Measurements from ENCODE around the gene PRSS36. TPM values are rescaled to one million over a fixed set of nuclear protein-coding genes. Genes with fewer than 3 reads are reported as not detected.

Gene PRSS36
- total and polyA plus RNA-seq, 5 donors from 2014 or later, result 0.39 to 1.4 (median 1.2) TPM

GRCh38 chr16:31112711-31113110, 37.2 kb downstream of the PRSS36 start:
- Mint-ChIP-seq H3K27ac (no peak overlapping the region), H3K4me1 (peaks cover 4 to 30% (median 12%) of the 10 kb centered on the region in 4 donors), H3K4me3 (peak overlapping the region in 1 of 4 donors; percentile 12), H3K36me3 (peaks cover 5% of the 10 kb centered on the region), H3K9me3 (no peaks in the 10 kb centered on the region), H3K27me3 (no peaks in the 10 kb centered on the region)
- Histone ChIP-seq H3K4me3 (ENCODE audit: low read depth, low read length) (no peak overlapping the region), H3K9me3 (ENCODE audit: control insufficient read depth in 2 of 2, low read length in 2 of 2) (no peaks in the 10 kb centered on the region), H3K36me3 (ENCODE audit: control insufficient read depth, insufficient read depth, low read length) (peaks cover 9% of the 10 kb centered on the region), H3K27ac (ENCODE audit: insufficient read depth, low read length, poor library complexity, severe bottlenecking) (no peak overlapping the region), H3K4me1 (ENCODE audit: control insufficient read depth, insufficient read depth, low read length, poor library complexity, severe bottlenecking) (peaks cover 16% of the 10 kb centered on the region), H3K27me3 (ENCODE audit: control insufficient read depth, insufficient read depth, low read length) (no peaks in the 10 kb centered on the region)
- DNase-seq, result no peak
- ATAC-seq (ENCODE audit: low read depth in 2 of 2), result no peak

DNA sequence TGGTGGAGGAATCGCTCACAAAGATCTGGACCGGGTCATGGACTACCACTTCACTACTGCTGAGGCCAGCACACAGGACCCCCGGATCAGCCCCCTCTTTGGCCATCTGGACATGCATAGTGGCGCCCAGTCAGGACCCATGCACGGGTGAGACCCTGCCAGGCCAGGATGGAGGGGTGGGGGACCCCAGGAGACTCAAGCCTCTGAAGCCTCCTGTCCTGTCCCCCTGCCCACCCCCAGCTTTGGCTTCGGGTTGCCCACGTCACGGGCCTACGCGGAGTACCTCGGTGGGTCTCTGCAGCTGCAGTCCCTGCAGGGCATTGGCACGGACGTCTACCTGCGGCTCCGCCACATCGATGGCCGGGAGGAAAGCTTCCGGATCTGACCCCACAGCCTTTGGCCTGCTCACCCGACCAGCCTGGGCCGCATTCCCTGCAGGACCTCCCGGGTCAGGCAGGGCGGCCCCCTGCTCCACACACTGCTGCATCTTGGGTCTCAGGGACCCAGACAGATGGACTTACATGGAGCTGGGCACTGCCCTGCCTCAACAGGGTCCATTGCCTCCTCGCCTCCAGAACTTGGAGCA, 37.9 kb downstream of the PRSS36 start:
- Mint-ChIP-seq H3K4me3 (peak overlapping the region in 3 of 4 donors; percentile 7 to 87 (median 44)), H3K27ac (no peak overlapping the region), H3K4me1 (peaks cover 8 to 32% (median 13%) of the 10 kb centered on the region in 4 donors), H3K9me3 (no peaks in the 10 kb centered on the region), H3K27me3 (no peaks in the 10 kb centered on the region), H3K36me3 (peaks cover 5% of the 10 kb centered on the region)
- H3K4me3 ChIP-seq (ENCODE audit: low read depth, low read length), result no peak overlapping the region
- DNase-seq (no peak), ATAC-seq (ENCODE audit: low read depth in 2 of 2) (no peak)
- H3K27ac ChIP-seq (ENCODE audit: insufficient read depth, low read length, poor library complexity, severe bottlenecking), result no peak overlapping the region
- peaks cover 9% of the 10 kb centered on the region for H3K36me3 ChIP-seq (ENCODE audit: control insufficient read depth, insufficient read depth, low read length)
- H3K9me3 ChIP-seq (ENCODE audit: control insufficient read depth in 2 of 2, low read length in 2 of 2), result no peaks in the 10 kb centered on the region
- H3K4me1 ChIP-seq (ENCODE audit: control insufficient read depth, insufficient read depth, low read length, poor library complexity, severe bottlenecking), result peaks cover 16% of the 10 kb centered on the region
- H3K27me3 ChIP-seq (ENCODE audit: control insufficient read depth, insufficient read depth, low read length), result no peaks in the 10 kb centered on the region

GRCh38 chr16:31110106-31111034, 39.5 kb downstream of the PRSS36 start:
- ATAC-seq (ENCODE audit: low read depth in 2 of 2), result no peak
- Mint-ChIP-seq H3K36me3 (peaks cover 5% of the 10 kb centered on the region), H3K4me1 (peaks cover 8 to 32% (median 12%) of the 10 kb centered on the region in 4 donors), H3K4me3 (peak overlapping the region; percentile 61 to 87 (median 86)), H3K27ac (peak overlapping the region; percentile 31 to 48 (median 32)), H3K9me3 (peaks cover 0 to 1% (median 0%) of the 10 kb centered on the region in 7 donors), H3K27me3 (no peaks in the 10 kb centered on the region)
- H3K4me3 ChIP-seq (ENCODE audit: low read depth, low read length), result no peak overlapping the region
- peaks cover 18% of the 10 kb centered on the region for H3K4me1 ChIP-seq (ENCODE audit: control insufficient read depth, insufficient read depth, low read length, poor library complexity, severe bottlenecking)
- no peak overlapping the region for H3K27ac ChIP-seq (ENCODE audit: insufficient read depth, low read length, poor library complexity, severe bottlenecking)
- H3K36me3 ChIP-seq (ENCODE audit: control insufficient read depth, insufficient read depth, low read length), result peaks cover 9% of the 10 kb centered on the region
- H3K27me3 ChIP-seq (ENCODE audit: control insufficient read depth, insufficient read depth, low read length), result no peaks in the 10 kb centered on the region
- DNase-seq, result no peak
- H3K9me3 ChIP-seq (ENCODE audit: control insufficient read depth in 2 of 2, low read length in 2 of 2), result no peaks in the 10 kb centered on the region

DNA sequence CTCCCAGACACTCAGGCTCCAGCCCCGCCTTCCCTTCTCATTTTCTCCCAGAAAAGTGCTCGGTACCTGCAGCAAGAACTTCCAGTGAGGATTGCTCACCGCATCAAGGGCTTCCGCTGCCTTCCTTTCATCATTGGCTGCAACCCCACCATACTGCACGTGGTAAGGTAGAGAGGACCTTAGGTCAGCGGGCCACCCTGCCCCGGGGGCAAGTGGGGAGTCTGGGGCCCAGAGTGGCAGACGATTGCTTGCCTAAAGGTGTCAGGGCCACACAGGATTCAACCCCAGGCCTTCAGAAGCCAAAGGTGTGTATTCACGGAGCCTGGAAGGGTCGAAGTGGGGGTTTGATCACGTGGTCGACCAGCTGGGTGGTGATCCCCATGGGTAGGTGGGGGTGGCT, 40.2 kb downstream of the PRSS36 start:
- Histone ChIP-seq H3K36me3 (ENCODE audit: control insufficient read depth, insufficient read depth, low read length) (peaks cover 9% of the 10 kb centered on the region), H3K27me3 (ENCODE audit: control insufficient read depth, insufficient read depth, low read length) (no peaks in the 10 kb centered on the region), H3K4me1 (ENCODE audit: control insufficient read depth, insufficient read depth, low read length, poor library complexity, severe bottlenecking) (peaks cover 18% of the 10 kb centered on the region), H3K4me3 (ENCODE audit: low read depth, low read length) (no peak overlapping the region), H3K9me3 (ENCODE audit: control insufficient read depth in 2 of 2, low read length in 2 of 2) (no peaks in the 10 kb centered on the region), H3K27ac (ENCODE audit: insufficient read depth, low read length, poor library complexity, severe bottlenecking) (no peak overlapping the region)
- H3K9me3 Mint-ChIP-seq, result peaks cover 0 to 1% (median 0%) of the 10 kb centered on the region in 7 donors
- H3K27ac Mint-ChIP-seq, result peak overlapping the region in 2 of 3 donors; percentile 68 to 75
- H3K36me3 Mint-ChIP-seq, result peaks cover 5% of the 10 kb centered on the region
- H3K4me3 Mint-ChIP-seq, result peak overlapping the region; percentile 86 to 90 (median 87)
- no peak for ATAC-seq (ENCODE audit: low read depth in 2 of 2)
- H3K27me3 Mint-ChIP-seq, result no peaks in the 10 kb centered on the region
- no peak for DNase-seq
- H3K4me1 Mint-ChIP-seq, result peaks cover 8 to 32% (median 11%) of the 10 kb centered on the region in 4 donors

DNA sequence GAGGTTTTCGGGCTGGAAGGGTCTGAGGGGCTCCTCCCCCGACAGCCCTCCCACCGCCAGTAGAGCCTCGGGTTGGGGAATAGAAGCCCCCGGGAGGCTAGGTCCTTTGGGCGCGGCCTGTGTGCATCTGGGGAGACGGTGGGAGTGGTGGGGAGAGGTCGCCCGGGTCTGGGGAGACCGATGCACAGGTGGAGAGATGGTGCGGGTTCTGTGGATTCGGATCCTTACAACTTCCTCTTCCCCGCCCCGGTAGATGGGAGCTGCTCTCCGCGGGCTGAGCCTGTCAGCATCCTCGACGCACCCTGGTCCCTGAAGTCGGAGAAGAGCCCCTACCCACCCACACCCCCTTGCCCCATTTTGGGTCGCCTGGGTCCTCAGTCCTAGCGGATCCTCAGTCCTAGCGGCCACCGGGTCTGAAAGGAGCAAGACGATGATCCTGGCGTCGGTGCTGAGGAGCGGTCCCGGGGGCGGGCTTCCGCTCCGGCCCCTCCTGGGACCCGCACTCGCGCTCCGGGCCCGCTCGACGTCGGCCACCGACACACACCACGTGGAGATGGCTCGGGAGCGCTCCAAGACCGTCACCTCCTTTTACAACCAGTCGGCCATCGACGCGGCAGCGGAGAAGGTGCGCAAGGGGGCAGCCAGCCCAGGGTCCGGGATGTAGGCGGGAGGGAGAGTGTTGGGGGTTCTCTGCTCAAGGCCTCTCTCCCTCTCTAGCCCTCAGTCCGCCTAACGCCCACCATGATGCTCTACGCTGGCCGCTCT, 40.9 kb downstream of the PRSS36 start:
- Histone ChIP-seq H3K4me3 (ENCODE audit: low read depth, low read length) (no peak overlapping the region), H3K36me3 (ENCODE audit: control insufficient read depth, insufficient read depth, low read length) (peaks cover 9% of the 10 kb centered on the region), H3K9me3 (ENCODE audit: control insufficient read depth in 2 of 2, low read length in 2 of 2) (no peaks in the 10 kb centered on the region), H3K27me3 (ENCODE audit: control insufficient read depth, insufficient read depth, low read length) (no peaks in the 10 kb centered on the region), H3K27ac (ENCODE audit: insufficient read depth, low read length, poor library complexity, severe bottlenecking) (peak overlapping the region; percentile 63), H3K4me1 (ENCODE audit: control insufficient read depth, insufficient read depth, low read length, poor library complexity, severe bottlenecking) (peaks cover 18% of the 10 kb centered on the region)
- H3K27me3 Mint-ChIP-seq, result no peaks in the 10 kb centered on the region
- peaks cover 0 to 1% (median 0%) of the 10 kb centered on the region in 7 donors for H3K9me3 Mint-ChIP-seq
- H3K27ac Mint-ChIP-seq, result peak overlapping the region in 2 of 3 donors; percentile 68 to 83
- DNase-seq (no peak), ATAC-seq (ENCODE audit: low read depth in 2 of 2) (no peak)
- H3K36me3 Mint-ChIP-seq, result peaks cover 5% of the 10 kb centered on the region
- H3K4me3 Mint-ChIP-seq, result peak overlapping the region; percentile 86 to 90 (median 87)
- H3K4me1 Mint-ChIP-seq, result peaks cover 8 to 30% (median 11%) of the 10 kb centered on the region in 4 donors

DNA sequence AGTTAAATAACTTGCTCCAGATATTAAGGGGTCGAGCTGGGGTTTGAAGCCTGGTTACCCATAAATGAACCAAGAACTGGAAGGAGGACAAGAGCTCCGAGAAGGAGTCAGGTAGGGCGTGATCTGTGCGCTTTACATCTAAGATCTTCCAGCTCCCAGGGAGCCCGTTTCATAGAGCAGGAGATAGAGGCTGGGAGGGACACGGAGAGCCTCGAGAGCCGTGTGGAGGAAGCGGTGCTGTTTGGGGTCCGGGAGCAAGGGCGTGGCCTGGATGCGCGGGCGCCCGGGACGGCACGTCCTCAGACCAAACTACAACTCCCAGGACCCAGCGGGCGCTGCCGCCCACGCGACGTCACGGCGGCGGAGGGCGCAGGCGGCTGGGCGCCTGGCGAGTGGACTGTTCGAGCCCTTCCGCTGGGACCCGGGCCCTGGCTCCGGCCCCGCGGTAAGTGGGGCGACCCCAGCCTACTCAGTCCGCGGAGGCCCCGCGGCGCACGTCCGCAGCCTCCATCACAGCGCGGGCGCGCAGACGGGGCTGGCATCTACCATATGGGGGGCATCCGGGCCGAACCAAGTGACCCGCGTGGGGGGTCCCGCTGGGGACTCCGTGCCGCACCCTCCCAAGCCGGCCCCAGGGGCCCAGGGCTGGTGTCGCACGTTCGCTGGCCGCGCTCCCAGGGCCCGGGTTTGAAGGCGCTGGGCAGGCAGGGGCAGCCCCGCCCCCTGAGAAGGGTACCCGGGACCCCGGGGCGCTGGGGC, 41.7 kb downstream of the PRSS36 start, which contains the start of gene BCKDK:
Gene BCKDK, plus strand, starts transcription at position 352 of the 759 bp plus-strand sequence. CDS start 838 bp downstream, outside the sequence.
- no peaks in the 10 kb centered on the region for H3K9me3 ChIP-seq (ENCODE audit: control insufficient read depth in 2 of 2, low read length in 2 of 2)
- H3K4me1 Mint-ChIP-seq, result peaks cover 8 to 27% (median 11%) of the 10 kb centered on the region in 4 donors
- H3K27ac ChIP-seq (ENCODE audit: insufficient read depth, low read length, poor library complexity, severe bottlenecking), result peak within 1 kb of the TSS; percentile 63
- peak within 1 kb of the TSS; percentile 82 to 96 (median 89) for H3K4me3 Mint-ChIP-seq
- no peaks in the 10 kb centered on the region for H3K27me3 Mint-ChIP-seq
- ATAC-seq (ENCODE audit: low read depth in 2 of 2) (peak; percentile 71 to 72), DNase-seq (peak; percentile 47 to 79 (median 49))
- peaks cover 5% of the 10 kb centered on the region for H3K36me3 Mint-ChIP-seq
- H3K4me3 ChIP-seq (ENCODE audit: low read depth, low read length), result peak within 1 kb of the TSS; percentile 69
- peak within 1 kb of the TSS in 2 of 3 donors; percentile 83 to 87 for H3K27ac Mint-ChIP-seq
- H3K4me1 ChIP-seq (ENCODE audit: control insufficient read depth, insufficient read depth, low read length, poor library complexity, severe bottlenecking), result peaks cover 18% of the 10 kb centered on the region
- H3K9me3 Mint-ChIP-seq, result peaks cover 0 to 1% (median 0%) of the 10 kb centered on the region in 7 donors
- no peaks in the 10 kb centered on the region for H3K27me3 ChIP-seq (ENCODE audit: control insufficient read depth, insufficient read depth, low read length)
- peaks cover 9% of the 10 kb centered on the region for H3K36me3 ChIP-seq (ENCODE audit: control insufficient read depth, insufficient read depth, low read length)
